Measurements from ENCODE around the gene TTLL10.
A peak's percentile ranks its signal among the peaks of the same experiment; 100 is the strongest.

The TTLL10 gene

DNA sequence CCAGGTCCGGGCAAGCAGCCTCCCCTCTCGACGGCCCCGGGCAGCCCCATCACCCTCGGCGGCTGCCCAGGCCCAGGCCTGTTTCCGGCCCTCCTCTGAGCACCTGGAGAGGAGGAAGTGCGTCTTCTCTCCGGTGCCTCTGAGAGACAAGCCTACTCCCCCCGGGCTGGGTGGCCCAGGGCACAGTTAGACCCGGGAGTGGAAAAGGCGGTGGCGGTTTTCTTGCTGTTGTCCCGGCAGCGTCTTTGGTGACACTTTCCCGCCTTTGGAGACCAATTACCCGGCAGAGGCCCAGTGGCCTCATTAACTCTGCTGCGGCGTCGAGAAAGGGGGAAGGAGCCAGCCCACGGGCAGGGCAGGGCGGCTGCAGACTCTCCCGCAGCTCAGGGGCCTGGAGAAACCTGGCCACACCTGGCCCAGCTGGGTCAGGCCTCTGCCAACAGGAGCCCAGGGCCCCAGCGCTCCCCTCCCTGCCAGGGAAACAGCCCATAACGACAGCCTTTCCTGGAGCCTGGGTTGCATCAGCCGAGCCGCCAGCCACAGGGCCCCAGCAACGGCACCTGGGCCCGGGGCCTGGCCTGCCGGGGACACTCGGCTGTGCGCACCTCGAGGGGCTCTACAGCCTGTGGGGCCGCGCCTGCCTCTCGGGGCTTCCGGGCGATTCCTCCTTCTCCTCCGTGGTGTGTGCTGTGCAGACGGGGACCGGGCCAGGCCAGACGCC is 29.4 kb upstream of the TTLL10 start:
- H3K9me3 ChIP-seq (replicated peaks in 1 of 11): no peaks in the 10 kb centered on the region
- H3K27ac ChIP-seq: peak overlapping the region in 10 of 11 experiments; percentile 4 to 86 (median 72); a peak in 17 of 22 replicates
- peak overlapping the region in 1 of 10 experiments; percentile 32; a peak in 4 of 20 replicates for H3K4me3 ChIP-seq
- H3K27me3 ChIP-seq: peaks cover 0 to 35% (median 5%) of the 10 kb centered on the region in 11 experiments; a peak in 12 of 22 replicates
- H3K9ac ChIP-seq: peak overlapping the region; percentile 15 to 83 (median 69); a peak in 20 of 22 replicates
- no peaks in the 10 kb centered on the region for H3K36me3 ChIP-seq
- peaks cover 0 to 26% (median 0%) of the 10 kb centered on the region in 11 experiments; a peak in 4 of 22 replicates for H4K20me1 ChIP-seq
- peak in 1 of 11 experiments; percentile 28; a peak in 2 of 22 replicates for TF ChIP-seq Cebpa-rat (IDR thresholded peaks at IDR 0.05)
- peak overlapping the region; percentile 50 to 94 (median 85) for H3K4me2 ChIP-seq
- H3K4me1 ChIP-seq: peaks cover 21 to 62% (median 50%) of the 10 kb centered on the region in 10 experiments

DNA sequence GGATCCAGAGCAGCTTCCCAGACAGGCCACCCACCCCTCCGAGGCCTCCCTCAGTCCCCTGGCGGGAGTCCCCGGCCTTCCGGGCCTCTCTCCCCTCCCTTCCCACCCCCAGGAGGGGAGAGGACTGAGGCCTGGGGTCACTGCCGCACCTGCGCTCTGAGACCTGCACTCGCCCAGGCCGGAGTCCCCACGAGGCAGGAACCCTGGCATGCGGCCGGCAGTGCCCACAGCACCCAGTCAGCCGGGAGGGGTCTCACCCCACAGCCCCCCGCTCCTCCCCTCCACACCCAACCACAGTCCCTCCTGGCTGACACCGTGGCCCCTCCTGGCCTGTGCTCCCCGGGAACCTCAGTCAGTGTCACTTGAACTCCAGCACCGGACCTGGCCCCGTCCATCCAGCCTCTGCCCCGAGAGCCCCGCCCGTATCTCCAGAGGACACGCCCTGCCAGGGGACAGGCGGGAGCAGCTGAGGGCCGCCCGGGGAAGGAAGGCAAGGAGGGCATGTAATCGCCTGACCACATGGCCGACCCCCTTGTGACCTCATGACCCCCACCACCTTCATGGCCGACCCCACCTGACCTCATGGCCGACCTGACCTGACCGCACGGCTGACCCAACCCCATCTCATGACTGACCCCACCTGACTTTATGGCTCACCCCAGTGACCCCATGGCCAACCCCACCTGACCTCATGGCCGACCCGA is 28.7 kb upstream of the TTLL10 start:
- peak overlapping the region; percentile 50 to 94 (median 85) for H3K4me2 ChIP-seq
- H3K4me1 ChIP-seq: peaks cover 21 to 69% (median 54%) of the 10 kb centered on the region in 10 experiments

DNA sequence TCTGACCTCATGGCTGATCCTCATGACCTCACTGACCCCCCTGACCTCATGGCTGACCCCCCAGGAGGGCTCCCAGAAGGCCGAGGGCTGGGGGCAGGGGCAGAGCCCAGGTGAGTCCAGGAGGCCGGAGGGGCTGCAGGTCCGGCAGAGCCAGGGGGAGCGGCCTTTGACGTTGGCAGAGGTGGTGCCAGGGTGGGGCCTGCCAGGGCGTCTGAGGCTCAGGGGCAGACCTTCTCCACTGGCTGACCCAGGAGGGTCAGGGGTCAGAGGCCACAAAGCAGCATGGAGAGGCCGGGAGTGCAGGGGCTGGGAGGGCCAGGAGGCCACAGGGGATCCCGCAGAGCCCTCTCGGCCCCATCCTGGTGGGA is 28.1 kb upstream of the TTLL10 start:
- peaks cover 0 to 26% (median 0%) of the 10 kb centered on the region in 11 experiments; a peak in 4 of 22 replicates for H4K20me1 ChIP-seq
- H3K4me1 ChIP-seq: peaks cover 21 to 73% (median 59%) of the 10 kb centered on the region in 10 experiments
- peak overlapping the region in 4 of 11 experiments; percentile 38 to 83 (median 78); a peak in 5 of 22 replicates for H3K9ac ChIP-seq
- H3K27me3 ChIP-seq: peaks cover 0 to 35% (median 5%) of the 10 kb centered on the region in 11 experiments; a peak in 12 of 22 replicates
- no peaks in the 10 kb centered on the region for H3K9me3 ChIP-seq (replicated peaks in 1 of 11)
- H3K4me2 ChIP-seq: peak overlapping the region in 9 of 11 experiments; percentile 79 to 94 (median 87); a peak in 18 of 22 replicates
- no peak overlapping the region for H3K4me3 ChIP-seq
- no peaks in the 10 kb centered on the region for H3K36me3 ChIP-seq
- H3K27ac ChIP-seq: peak overlapping the region in 4 of 11 experiments; percentile 79 to 86 (median 84); a peak in 7 of 22 replicates
- no peak for TF ChIP-seq Cebpa-rat (IDR thresholded peaks at IDR 0.05)

More for the DNA sequence above, 28.7 kb upstream of the TTLL10 start:
- peaks cover 0 to 26% (median 0%) of the 10 kb centered on the region in 11 experiments; a peak in 4 of 22 replicates for H4K20me1 ChIP-seq
- no peaks in the 10 kb centered on the region for H3K36me3 ChIP-seq
- TF ChIP-seq Cebpa-rat (IDR thresholded peaks at IDR 0.05): no peak
- H3K27ac ChIP-seq: peak overlapping the region in 10 of 11 experiments; percentile 4 to 86 (median 72); a peak in 17 of 22 replicates
- no peaks in the 10 kb centered on the region for H3K9me3 ChIP-seq (replicated peaks in 1 of 11)
- peak overlapping the region in 1 of 10 experiments; percentile 32; a peak in 4 of 20 replicates for H3K4me3 ChIP-seq
- H3K9ac ChIP-seq: peak overlapping the region; percentile 15 to 83 (median 69); a peak in 19 of 22 replicates
- H3K27me3 ChIP-seq: peaks cover 0 to 35% (median 5%) of the 10 kb centered on the region in 11 experiments; a peak in 12 of 22 replicates

DNA sequence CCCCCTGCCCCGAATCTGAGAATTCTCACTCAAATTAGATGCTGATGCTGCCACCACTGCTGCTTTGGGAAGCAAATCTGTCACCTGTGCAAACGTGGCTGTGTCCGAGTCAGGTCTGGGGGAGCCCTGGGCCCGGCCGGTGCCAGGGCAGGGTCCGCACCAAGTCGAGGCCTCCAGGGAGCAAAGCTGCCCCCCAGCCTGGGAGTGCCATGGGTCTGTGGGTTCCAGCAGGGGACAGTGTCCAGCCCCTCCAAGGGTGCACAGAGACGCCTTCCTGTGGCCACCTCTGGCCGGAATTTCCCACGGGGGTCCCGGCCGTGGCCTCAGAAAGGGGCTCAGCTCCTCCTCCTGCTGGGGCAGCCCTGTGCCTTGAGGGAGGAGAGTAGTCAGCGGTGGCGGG is 27.7 kb upstream of the TTLL10 start:
- no peaks in the 10 kb centered on the region for H3K36me3 ChIP-seq
- H3K9ac ChIP-seq: peak overlapping the region in 5 of 11 experiments; percentile 8 to 83 (median 76); a peak in 5 of 22 replicates
- H4K20me1 ChIP-seq: peaks cover 0 to 26% (median 0%) of the 10 kb centered on the region in 11 experiments; a peak in 4 of 22 replicates
- H3K4me3 ChIP-seq: no peak overlapping the region
- H3K27me3 ChIP-seq: peaks cover 0 to 35% (median 5%) of the 10 kb centered on the region in 11 experiments; a peak in 12 of 22 replicates
- peak overlapping the region in 6 of 11 experiments; percentile 80 to 94 (median 89); a peak in 10 of 22 replicates for H3K4me2 ChIP-seq
- no peaks in the 10 kb centered on the region for H3K9me3 ChIP-seq (replicated peaks in 1 of 11)
- peak overlapping the region in 3 of 11 experiments; percentile 79 to 84 (median 83); a peak in 5 of 22 replicates for H3K27ac ChIP-seq
- no peak for TF ChIP-seq Cebpa-rat (IDR thresholded peaks at IDR 0.05)
- peaks cover 21 to 75% (median 59%) of the 10 kb centered on the region in 10 experiments for H3K4me1 ChIP-seq

DNA sequence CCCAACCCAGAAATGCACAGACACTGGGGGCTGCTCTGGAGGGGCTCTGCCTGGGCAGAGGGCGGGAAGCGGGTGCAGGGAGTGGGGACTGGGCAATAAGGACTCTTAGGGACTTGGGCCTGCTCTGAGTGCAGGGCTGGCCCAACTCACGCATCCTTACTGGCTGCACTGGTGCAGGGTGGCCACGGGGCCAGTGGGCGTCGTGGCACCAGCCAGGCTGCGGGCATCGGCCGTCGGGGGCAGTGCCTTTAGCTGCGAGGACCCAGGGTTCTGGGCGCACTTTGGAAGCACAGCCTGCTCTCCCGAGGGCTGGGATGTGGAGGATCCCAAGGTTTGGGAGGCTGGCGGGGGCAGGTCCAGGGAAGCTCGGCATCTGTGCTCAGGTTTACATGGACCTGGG is 27.1 kb upstream of the TTLL10 start:
- Histone ChIP-seq H3K9ac (no peak overlapping the region), H4K20me1 (peaks cover 0 to 25% (median 0%) of the 10 kb centered on the region in 11 experiments; a peak in 4 of 22 replicates), H3K4me1 (peaks cover 21 to 78% (median 59%) of the 10 kb centered on the region in 10 experiments), H3K9me3 (replicated peaks in 1 of 11) (no peaks in the 10 kb centered on the region), H3K36me3 (no peaks in the 10 kb centered on the region), H3K27me3 (peaks cover 0 to 33% (median 5%) of the 10 kb centered on the region in 11 experiments; a peak in 12 of 22 replicates), H3K4me3 (no peak overlapping the region), H3K27ac (no peak overlapping the region), H3K4me2 (peak overlapping the region in 2 of 11 experiments; percentile 87 to 91; a peak in 2 of 22 replicates)
- no peak for TF ChIP-seq Cebpa-rat (IDR thresholded peaks at IDR 0.05)

DNA sequence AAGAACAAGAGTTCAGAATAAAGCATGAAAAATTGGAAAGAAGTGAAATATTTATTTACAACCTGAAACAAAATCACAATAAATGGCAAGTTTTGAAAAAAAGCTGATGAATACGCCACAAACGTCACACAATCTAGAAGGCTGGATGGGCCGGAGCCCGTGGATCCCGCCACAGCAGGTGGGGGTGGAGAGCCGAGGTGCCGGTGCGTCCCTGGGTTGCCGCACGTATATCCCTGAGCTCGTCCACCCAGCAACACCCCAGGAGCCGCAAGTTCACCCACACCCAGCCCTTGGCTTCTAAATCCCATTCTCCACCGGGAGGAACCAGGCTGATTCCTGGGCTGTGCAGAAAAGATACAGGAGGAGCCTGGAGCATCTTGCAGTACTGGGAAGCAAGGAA is 25.6 kb upstream of the TTLL10 start:
- Histone ChIP-seq H4K20me1 (peaks cover 0 to 15% (median 0%) of the 10 kb centered on the region in 11 experiments; a peak in 2 of 22 replicates), H3K4me1 (peaks cover 20 to 64% (median 45%) of the 10 kb centered on the region in 10 experiments), H3K9ac (no peak overlapping the region), H3K36me3 (no peaks in the 10 kb centered on the region), H3K4me2 (no peak overlapping the region), H3K27ac (no peak overlapping the region), H3K4me3 (no peak overlapping the region), H3K27me3 (peaks cover 0 to 19% (median 0%) of the 10 kb centered on the region in 11 experiments; a peak in 10 of 22 replicates), H3K9me3 (replicated peaks in 1 of 11) (peaks cover 7 to 12% (median 9%) of the 10 kb centered on the region in 11 experiments)
- no peak for TF ChIP-seq Cebpa-rat (IDR thresholded peaks at IDR 0.05)

DNA sequence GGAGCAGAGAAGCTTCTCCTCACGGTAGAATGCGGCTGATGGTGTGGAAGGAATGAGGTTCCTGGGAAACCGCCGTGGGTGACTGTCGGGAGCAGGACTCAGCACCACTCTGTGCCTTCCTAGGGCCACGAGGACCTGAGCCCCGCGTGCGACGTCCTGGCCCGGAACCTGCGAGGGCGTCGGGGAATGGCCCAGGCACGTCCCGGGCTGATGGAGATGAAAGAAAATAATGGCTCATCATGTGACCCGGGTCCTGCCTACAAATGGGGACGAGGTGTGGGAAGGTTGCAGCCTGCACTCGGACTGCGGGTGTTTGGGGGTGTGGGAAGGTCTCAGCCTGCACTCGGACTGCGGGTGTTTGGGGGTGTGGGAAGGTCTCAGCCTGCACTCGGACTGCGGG is 25.1 kb upstream of the TTLL10 start:
- Histone ChIP-seq H3K4me3 (no peak overlapping the region), H3K27ac (no peak overlapping the region), H3K9ac (no peak overlapping the region), H3K27me3 (peaks cover 0 to 14% (median 0%) of the 10 kb centered on the region in 11 experiments; a peak in 9 of 22 replicates), H3K4me2 (no peak overlapping the region), H3K9me3 (replicated peaks in 1 of 11) (peaks cover 13 to 17% (median 14%) of the 10 kb centered on the region in 11 experiments), H3K36me3 (no peaks in the 10 kb centered on the region), H4K20me1 (peaks cover 0 to 10% (median 0%) of the 10 kb centered on the region in 11 experiments; a peak in 2 of 22 replicates), H3K4me1 (peaks cover 15 to 59% (median 40%) of the 10 kb centered on the region in 10 experiments)
- no peak for TF ChIP-seq Cebpa-rat (IDR thresholded peaks at IDR 0.05)

DNA sequence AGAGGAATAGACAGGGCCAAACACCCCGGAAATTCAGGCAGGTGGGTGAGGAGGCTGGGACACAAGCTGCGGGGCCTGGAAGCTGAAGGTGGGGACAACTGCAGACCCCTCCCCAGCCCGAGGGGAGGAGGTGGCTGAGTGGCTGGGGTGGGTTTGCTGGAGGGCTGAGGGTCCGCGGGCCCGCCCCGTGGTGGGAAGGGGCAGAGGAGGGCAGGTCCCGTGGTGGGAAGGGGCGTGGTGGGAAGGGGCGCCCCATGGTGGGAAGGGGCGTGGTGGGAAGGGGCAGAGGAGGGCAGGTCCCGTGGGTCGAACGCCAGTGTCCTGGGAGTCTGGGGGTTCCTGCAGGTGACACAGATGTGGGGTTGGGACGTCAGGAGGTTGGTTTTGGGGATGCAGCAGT is 24.3 kb upstream of the TTLL10 start:
- H3K4me2 ChIP-seq: peak overlapping the region in 8 of 11 experiments; percentile 41 to 75 (median 65); a peak in 10 of 22 replicates
- peak overlapping the region in 1 of 11 experiments; percentile 45; a peak in 1 of 22 replicates for H3K9ac ChIP-seq
- H3K36me3 ChIP-seq: no peaks in the 10 kb centered on the region
- H3K27me3 ChIP-seq: peaks cover 0 to 5% (median 0%) of the 10 kb centered on the region in 11 experiments; a peak in 6 of 22 replicates
- H3K4me3 ChIP-seq: no peak overlapping the region
- peaks cover 7 to 50% (median 32%) of the 10 kb centered on the region in 10 experiments for H3K4me1 ChIP-seq
- no peak for TF ChIP-seq Cebpa-rat (IDR thresholded peaks at IDR 0.05)
- H3K9me3 ChIP-seq (replicated peaks in 1 of 11): peaks cover 14 to 23% (median 18%) of the 10 kb centered on the region in 11 experiments
- no peak overlapping the region for H3K27ac ChIP-seq
- peaks cover 0 to 2% (median 0%) of the 10 kb centered on the region in 11 experiments; a peak in 2 of 22 replicates for H4K20me1 ChIP-seq
